ENCODE results near the gene RBM15. TPM values are rescaled to one million over a fixed set of nuclear protein-coding genes. Genes with fewer than 3 reads are reported as not detected.

Gene RBM15
- total and polyA plus RNA-seq, 7 donors, result 1.9 to 32.0 (median 21.0) TPM

DNA sequence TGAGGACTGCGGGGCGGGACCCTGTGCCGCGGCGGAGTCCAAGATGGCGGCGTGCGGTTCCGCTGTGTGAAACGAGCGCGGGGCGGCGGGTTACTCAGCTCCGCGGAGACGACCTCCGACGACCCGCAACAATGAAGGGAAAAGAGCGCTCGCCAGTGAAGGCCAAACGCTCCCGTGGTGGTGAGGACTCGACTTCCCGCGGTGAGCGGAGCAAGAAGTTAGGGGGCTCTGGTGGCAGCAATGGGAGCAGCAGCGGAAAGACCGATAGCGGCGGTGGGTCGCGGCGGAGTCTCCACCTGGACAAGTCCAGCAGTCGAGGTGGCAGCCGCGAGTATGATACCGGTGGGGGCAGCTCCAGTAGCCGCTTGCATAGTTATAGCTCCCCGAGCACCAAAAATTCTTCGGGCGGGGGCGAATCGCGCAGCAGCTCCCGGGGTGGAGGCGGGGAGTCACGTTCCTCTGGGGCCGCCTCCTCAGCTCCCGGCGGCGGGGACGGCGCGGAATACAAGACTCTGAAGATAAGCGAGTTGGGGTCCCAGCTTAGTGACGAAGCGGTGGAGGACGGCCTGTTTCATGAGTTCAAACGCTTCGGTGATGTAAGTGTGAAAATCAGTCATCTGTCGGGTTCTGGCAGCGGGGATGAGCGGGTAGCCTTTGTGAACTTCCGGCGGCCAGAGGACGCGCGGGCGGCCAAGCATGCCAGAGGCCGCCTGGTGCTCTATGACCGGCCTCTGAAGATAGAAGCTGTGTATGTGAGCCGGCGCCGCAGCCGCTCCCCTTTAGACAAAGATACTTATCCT lies 430 bp downstream of the RBM15 start:
- peaks cover 51% of the 10 kb centered on the region for H3K4me1 ChIP-seq
- H3K36me3 ChIP-seq (ENCODE audit: insufficient read depth in 1 of 2, low read depth in 1 of 2), result peaks cover 0 to 20% of the 10 kb centered on the region in 2 donors
- ATAC-seq (peak; percentile 3 to 31 (median 8)), DNase-seq (peak; percentile 55 to 76)
- no peaks in the 10 kb centered on the region for H3K27me3 ChIP-seq (ENCODE audit: insufficient read depth in 3 of 3, low read length in 2 of 3)
- WGBS, 3 donors, result 0 to 1% (median 0%) methylated on average over 74 to 77 of the region's 77 CpGs
- intact Hi-C loops (cut with DNase I), result loop anchor here (2.0 to 10.0 kb wide), 3 partner anchors 67 to 1105 kb away; partner anchors contain the start of genes LAMTOR5 (in 2 of the 2), ATP5PB (in 1 of the 2) and WDR77 (in 1 of the 2)
- TF ChIP-seq, protein P1, sequence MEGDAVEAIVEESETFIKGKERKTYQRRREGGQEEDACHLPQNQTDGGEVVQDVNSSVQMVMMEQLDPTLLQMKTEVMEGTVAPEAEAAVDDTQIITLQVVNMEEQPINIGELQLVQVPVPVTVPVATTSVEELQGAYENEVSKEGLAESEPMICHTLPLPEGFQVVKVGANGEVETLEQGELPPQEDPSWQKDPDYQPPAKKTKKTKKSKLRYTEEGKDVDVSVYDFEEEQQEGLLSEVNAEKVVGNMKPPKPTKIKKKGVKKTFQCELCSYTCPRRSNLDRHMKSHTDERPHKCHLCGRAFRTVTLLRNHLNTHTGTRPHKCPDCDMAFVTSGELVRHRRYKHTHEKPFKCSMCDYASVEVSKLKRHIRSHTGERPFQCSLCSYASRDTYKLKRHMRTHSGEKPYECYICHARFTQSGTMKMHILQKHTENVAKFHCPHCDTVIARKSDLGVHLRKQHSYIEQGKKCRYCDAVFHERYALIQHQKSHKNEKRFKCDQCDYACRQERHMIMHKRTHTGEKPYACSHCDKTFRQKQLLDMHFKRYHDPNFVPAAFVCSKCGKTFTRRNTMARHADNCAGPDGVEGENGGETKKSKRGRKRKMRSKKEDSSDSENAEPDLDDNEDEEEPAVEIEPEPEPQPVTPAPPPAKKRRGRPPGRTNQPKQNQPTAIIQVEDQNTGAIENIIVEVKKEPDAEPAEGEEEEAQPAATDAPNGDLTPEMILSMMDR (IDR thresholded peaks at IDR 0.05), result peak; percentile 63
- H3K4me3 ChIP-seq, result peak overlapping the region; percentile 93
- peak overlapping the region; percentile 97 for H3K27ac ChIP-seq
- H3K9me3 ChIP-seq, result no peaks in the 10 kb centered on the region

DNA sequence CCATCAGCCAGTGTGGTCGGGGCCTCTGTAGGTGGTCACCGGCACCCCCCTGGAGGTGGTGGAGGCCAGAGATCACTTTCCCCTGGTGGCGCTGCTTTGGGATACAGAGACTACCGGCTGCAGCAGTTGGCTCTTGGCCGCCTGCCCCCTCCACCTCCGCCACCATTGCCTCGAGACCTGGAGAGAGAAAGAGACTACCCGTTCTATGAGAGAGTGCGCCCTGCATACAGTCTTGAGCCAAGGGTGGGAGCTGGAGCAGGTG lies 961 bp downstream of the RBM15 start:
- TF ChIP-seq, protein P1 (IDR thresholded peaks at IDR 0.05), result no peak
- Histone ChIP-seq H3K27ac (peak overlapping the region; percentile 97), H3K27me3 (ENCODE audit: insufficient read depth in 3 of 3, low read length in 2 of 3) (no peaks in the 10 kb centered on the region), H3K4me1 (peaks cover 56% of the 10 kb centered on the region), H3K4me3 (peak overlapping the region; percentile 93), H3K36me3 (ENCODE audit: insufficient read depth in 1 of 2, low read depth in 1 of 2) (peaks cover 0 to 22% of the 10 kb centered on the region in 2 donors), H3K9me3 (no peaks in the 10 kb centered on the region)
- WGBS, 3 donors, result 4 to 11% (median 8%) methylated on average over 9 of the region's 9 CpGs
- DNase-seq (no peak), ATAC-seq (no peak)
- intact Hi-C loops (cut with DNase I), result loop anchor here in 1 of 2 donors (5.0 to 10.0 kb wide), 2 partner anchors 67 to 1105 kb away; partner anchors contain the start of genes ATP5PB, LAMTOR5 and WDR77

DNA sequence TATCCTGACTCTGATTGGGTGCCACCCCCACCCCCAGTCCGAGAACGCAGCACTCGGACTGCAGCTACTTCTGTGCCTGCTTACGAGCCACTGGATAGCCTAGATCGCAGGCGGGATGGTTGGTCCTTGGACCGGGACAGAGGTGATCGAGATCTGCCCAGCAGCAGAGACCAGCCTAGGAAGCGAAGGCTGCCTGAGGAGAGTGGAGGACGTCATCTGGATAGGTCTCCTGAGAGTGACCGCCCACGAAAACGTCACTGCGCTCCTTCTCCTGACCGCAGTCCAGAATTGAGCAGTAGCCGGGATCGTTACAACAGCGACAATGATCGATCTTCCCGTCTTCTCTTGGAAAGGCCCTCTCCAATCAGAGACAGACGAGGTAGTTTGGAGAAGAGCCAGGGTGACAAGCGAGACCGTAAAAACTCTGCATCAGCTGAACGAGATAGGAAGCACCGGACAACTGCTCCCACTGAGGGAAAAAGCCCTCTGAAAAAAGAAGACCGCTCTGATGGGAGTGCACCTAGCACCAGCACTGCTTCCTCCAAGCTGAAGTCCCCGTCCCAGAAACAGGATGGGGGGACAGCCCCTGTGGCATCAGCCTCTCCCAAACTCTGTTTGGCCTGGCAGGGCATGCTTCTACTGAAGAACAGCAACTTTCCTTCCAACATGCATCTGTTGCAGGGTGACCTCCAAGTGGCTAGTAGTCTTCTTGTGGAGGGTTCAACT lies 2.1 kb downstream of the RBM15 start:
- TF ChIP-seq, protein P1 (IDR thresholded peaks at IDR 0.05), result no peak
- intact Hi-C loops (cut with DNase I), result loop anchor here in 1 of 2 donors (5.0 to 10.0 kb wide), 2 partner anchors 66 to 1103 kb away; partner anchors contain the start of genes ATP5PB, LAMTOR5 and WDR77
- H3K27ac ChIP-seq, result peak overlapping the region; percentile 97
- DNase-seq (peak in 1 of 2 donors; percentile 50), ATAC-seq (no peak)
- peaks cover 0 to 23% of the 10 kb centered on the region in 2 donors for H3K36me3 ChIP-seq (ENCODE audit: insufficient read depth in 1 of 2, low read depth in 1 of 2)
- H3K27me3 ChIP-seq (ENCODE audit: insufficient read depth in 3 of 3, low read length in 2 of 3), result no peaks in the 10 kb centered on the region
- 68 to 74% (median 69%) methylated on average over 27 of the region's 27 CpGs for WGBS, 3 donors
- peaks cover 68% of the 10 kb centered on the region for H3K4me1 ChIP-seq
- H3K4me3 ChIP-seq, result peak overlapping the region; percentile 93
- H3K9me3 ChIP-seq, result no peaks in the 10 kb centered on the region

DNA sequence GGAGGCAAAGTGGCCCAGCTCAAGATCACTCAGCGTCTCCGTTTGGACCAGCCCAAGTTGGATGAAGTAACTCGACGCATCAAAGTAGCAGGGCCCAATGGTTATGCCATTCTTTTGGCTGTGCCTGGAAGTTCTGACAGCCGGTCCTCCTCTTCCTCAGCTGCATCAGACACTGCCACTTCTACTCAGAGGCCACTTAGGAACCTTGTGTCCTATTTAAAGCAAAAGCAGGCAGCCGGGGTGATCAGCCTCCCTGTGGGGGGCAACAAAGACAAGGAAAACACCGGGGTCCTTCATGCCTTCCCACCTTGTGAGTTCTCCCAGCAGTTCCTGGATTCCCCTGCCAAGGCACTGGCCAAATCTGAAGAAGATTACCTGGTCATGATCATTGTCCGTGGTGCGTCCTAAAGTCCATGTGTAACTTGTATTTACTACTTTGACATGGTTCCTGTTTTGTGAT lies 2.7 kb downstream of the RBM15 start:
- intact Hi-C loops (cut with DNase I), result loop anchor here in 1 of 2 donors (5.0 to 10.0 kb wide), 2 partner anchors 65 to 1103 kb away; partner anchors contain the start of genes ATP5PB, LAMTOR5 and WDR77
- Histone ChIP-seq H3K4me3 (peak overlapping the region; percentile 93), H3K36me3 (ENCODE audit: insufficient read depth in 1 of 2, low read depth in 1 of 2) (peaks cover 0 to 29% of the 10 kb centered on the region in 2 donors), H3K9me3 (no peaks in the 10 kb centered on the region), H3K27me3 (ENCODE audit: insufficient read depth in 3 of 3, low read length in 2 of 3) (no peaks in the 10 kb centered on the region), H3K27ac (peak overlapping the region; percentile 97), H3K4me1 (peaks cover 68% of the 10 kb centered on the region)
- DNase-seq, result no peak
- 42 to 59% (median 51%) methylated on average over 9 of the region's 9 CpGs for WGBS, 3 donors
- no peak for ATAC-seq
- TF ChIP-seq, protein P1 (IDR thresholded peaks at IDR 0.05), result no peak
